PC-3 (cell line): ENCODE data around the gene ST7. TPM values are rescaled to one million over a fixed set of nuclear protein-coding genes. Genes with fewer than 3 reads are reported as not detected.

Source experiments
- ATAC-seq: fragments of 200-7000 bp; cut with Tn5 transposase; 2 replicates; pipeline ENCODE4 v1.9.1; 2020; ENCODE audit warnings: mild to moderate bottlenecking, moderate library complexity
- BruUV-seq: library from RNA; stranded (reverse); fragments of 400-500 nt; replicated peaks from 2 replicates; lab custom pipeline; 2021; lab: Mats Ljungman, UMichigan
- CTCF ChIA-PET: fragments of 300-600 bp; sonication (Branson Sonifier 250); formaldehyde crosslinking; loops from one replicate; lab custom pipeline; 2022; ENCODE audit warnings: antibody characterized with exemption; lab: Charles Lee
- POLR2A ChIA-PET: fragments of 300-600 bp; sonication (Branson Sonifier 250); formaldehyde crosslinking; loops from one replicate; lab custom pipeline; 2022; ENCODE audit warnings: antibody characterized with exemption; ENCODE audit not compliant: unreplicated experiment; lab: Charles Lee
- DNase-seq: peaks from one replicate; pipeline ENCODE4 v3.0.0-alpha.2; 2015
- H2AFZ ChIP-seq: fragments of 300-600 bp; sonication (generic); 2 replicates; pipeline ENCODE4 v1.6.0; 2016; ENCODE audit warnings: antibody characterized with exemption, low read length
- H3F3A ChIP-seq: fragments of 300-600 bp; sonication (generic); one replicate; pipeline ENCODE4 v1.6.0; 2017; ENCODE audit warnings: antibody characterized with exemption, low read length, control low read depth, mild to moderate bottlenecking; ENCODE audit not compliant: unreplicated experiment
- H3K27ac ChIP-seq: fragments of 300-600 bp; sonication (generic); 2 replicates; pipeline ENCODE4 v1.5.1; 2016; ENCODE audit warnings: mild to moderate bottlenecking, low read length
- H3K27me3 ChIP-seq: fragments of 300-600 bp; sonication (generic); 2 replicates; pipeline ENCODE4 v1.6.1; 2016; ENCODE audit warnings: low read length, mixed read lengths
- H3K36me3 ChIP-seq: fragments of 300-600 bp; sonication (generic); 2 replicates; pipeline ENCODE4 v1.6.1; 2016; ENCODE audit warnings: low read depth, mixed run types, low read length, mixed read lengths
- H3K4me1 ChIP-seq: fragments of 300-600 bp; sonication (generic); 2 replicates; pipeline ENCODE4 v1.5.1; 2016; ENCODE audit warnings: low read length; ENCODE audit not compliant: insufficient read depth
- H3K4me2 ChIP-seq: fragments of 300-600 bp; sonication (generic); 2 replicates; pipeline ENCODE4 v1.6.0; 2016; ENCODE audit warnings: low read length
- H3K4me3 ChIP-seq: fragments of 300-600 bp; sonication (generic); 2 replicates; pipeline ENCODE4 v1.5.1; 2016; ENCODE audit warnings: mild to moderate bottlenecking, low read length, mixed read lengths
- H3K79me2 ChIP-seq: fragments of 300-600 bp; sonication (generic); 2 replicates; pipeline ENCODE4 v1.6.1; 2017; ENCODE audit warnings: low read length, mixed read lengths
- H3K9ac ChIP-seq: fragments of 300-600 bp; sonication (generic); 2 replicates; pipeline ENCODE4 v1.6.0; 2016; ENCODE audit warnings: mild to moderate bottlenecking, low read length
- H3K9me2 ChIP-seq: fragments of 300-600 bp; sonication (generic); replicated peaks from 2 replicates; pipeline ENCODE4 v1.6.1; 2016; ENCODE audit warnings: mixed run types, low read length, mixed read lengths
- H3K9me3 ChIP-seq: fragments of 300-600 bp; sonication (generic); 2 replicates; pipeline ENCODE4 v1.6.1; 2016; ENCODE audit warnings: low read length, mixed read lengths
- H4K20me1 ChIP-seq: fragments of 300-600 bp; sonication (generic); 2 replicates; pipeline ENCODE4 v1.6.1; 2016; ENCODE audit warnings: low read length, mixed read lengths
- CTCF ChIP-seq: fragments of 300-600 bp; sonication (generic); conservative IDR thresholded peaks from 2 replicates; pipeline ENCODE4 v1.5.1; 2017; ENCODE audit warnings: antibody characterized with exemption, low read depth, mild to moderate bottlenecking, low read length
- EZH2 ChIP-seq: fragments of 300-600 bp; sonication (generic); IDR thresholded peaks from one replicate; pipeline ENCODE4 v1.6.1; 2017; ENCODE audit warnings: antibody characterized with exemption, mild to moderate bottlenecking, low read length; ENCODE audit not compliant: unreplicated experiment
- EZH2phosphoT487 ChIP-seq: fragments of 300-600 bp; sonication (generic); IDR thresholded peaks from 2 replicates; pipeline ENCODE4 v1.6.1; 2018; ENCODE audit warnings: mild to moderate bottlenecking, antibody characterized with exemption, low read length, borderline replicate concordance
- intact Hi-C: fragments of 100-400 bp; cut with micrococcal nuclease; formaldehyde crosslinking; loops from 2 replicates; pipeline ENCODE4 v1.9.0; 2023
- total RNA-seq: library from RNA; depleted of rRNA; stranded (reverse); fragments of >200 nt; gene quantifications from 2 replicates; pipeline ENCODE4 v1.2.3, GENCODE V29; 2014

Gene ST7
- total RNA-seq, 1 experiment from 2014 or later, result 19.7 TPM

GRCh38 chr7:117036836-117037235, 83.5 kb downstream of the ST7 start:
- POLR2A ChIA-PET, result no interaction called here
- ATAC-seq, result no peak
- BruUV-seq, result no TSS peak

GRCh38 chr7:117038408-117038807, 85.1 kb downstream of the ST7 start:
- H3F3A ChIP-seq, result no peaks in the 10 kb centered on the region
- CTCF ChIA-PET, result interaction anchor here (0.7 kb wide), 1 partner anchor 22 kb away, joined by 3 read pairs; no protein-coding TSS in a partner anchor
- no peaks in the 10 kb centered on the region for H3K36me3 ChIP-seq
- no peak overlapping the region for H2AFZ ChIP-seq
- POLR2A ChIA-PET, result no interaction called here
- no TSS peak for BruUV-seq
- H3K9ac ChIP-seq, result no peak overlapping the region
- no peak overlapping the region for H3K27ac ChIP-seq
- H3K9me2 ChIP-seq, result no peaks in the 10 kb centered on the region
- no peaks in the 10 kb centered on the region for H3K9me3 ChIP-seq
- no peaks in the 10 kb centered on the region for H3K27me3 ChIP-seq
- TF ChIP-seq EZH2, result no peak
- TF ChIP-seq EZH2phosphoT487, result no peak
- no peak for TF ChIP-seq CTCF
- H3K4me1 ChIP-seq, result no peaks in the 10 kb centered on the region
- ATAC-seq, result no peak; the same call in 1 of the 2 replicates
- no peaks in the 10 kb centered on the region for H3K79me2 ChIP-seq
- H3K4me3 ChIP-seq, result no peak overlapping the region
- no peak overlapping the region for H3K4me2 ChIP-seq
- intact Hi-C loops, result no loop called here
- H4K20me1 ChIP-seq, result no peaks in the 10 kb centered on the region
- DNase-seq, result no peak

More at GRCh38 chr7:117036836-117037235, 83.5 kb downstream of the ST7 start:
- intact Hi-C loops, result no loop called here
- no peak overlapping the region for H3K27ac ChIP-seq
- H3K4me2 ChIP-seq, result no peak overlapping the region
- no peaks in the 10 kb centered on the region for H3K4me1 ChIP-seq
- no peaks in the 10 kb centered on the region for H3K36me3 ChIP-seq
- H3K9me3 ChIP-seq, result no peaks in the 10 kb centered on the region
- H3K4me3 ChIP-seq, result no peak overlapping the region
- no peaks in the 10 kb centered on the region for H3K9me2 ChIP-seq
- H3K9ac ChIP-seq, result no peak overlapping the region
- no peaks in the 10 kb centered on the region for H3K27me3 ChIP-seq
- TF ChIP-seq EZH2phosphoT487 (no peak), EZH2 (no peak), CTCF (no peak)
- H4K20me1 ChIP-seq, result no peaks in the 10 kb centered on the region
- CTCF ChIA-PET, result no interaction called here
- DNase-seq, result no peak
- H2AFZ ChIP-seq, result no peak overlapping the region
- no peaks in the 10 kb centered on the region for H3K79me2 ChIP-seq
- no peaks in the 10 kb centered on the region for H3F3A ChIP-seq

- ATAC-seq (no peak), DNase-seq (no peak)
- no peak overlapping the region for H3K4me3 ChIP-seq
Measured at GRCh38 chr7:117041007-117041406, 87.7 kb downstream of the ST7 start.

More at GRCh38 chr7:117041007-117041406, 87.7 kb downstream of the ST7 start:
- ChIA-PET CTCF (no interaction called here), POLR2A (no interaction called here)
- Histone ChIP-seq H3K9me2 (no peaks in the 10 kb centered on the region), H3K36me3 (no peaks in the 10 kb centered on the region), H3K4me2 (no peak overlapping the region), H4K20me1 (no peaks in the 10 kb centered on the region), H3K4me1 (no peaks in the 10 kb centered on the region), H3K9me3 (no peaks in the 10 kb centered on the region), H3K27me3 (no peaks in the 10 kb centered on the region), H3K27ac (no peak overlapping the region), H3F3A (no peaks in the 10 kb centered on the region), H3K9ac (no peak overlapping the region), H2AFZ (no peak overlapping the region), H3K79me2 (no peaks in the 10 kb centered on the region)
- no peak for TF ChIP-seq EZH2
- no peak for TF ChIP-seq EZH2phosphoT487
- TF ChIP-seq CTCF, result no peak
- BruUV-seq, result no TSS peak
- intact Hi-C loops, result no loop called here
